ENCODE data around the gene PGR. TPM values are rescaled to one million over a fixed set of nuclear protein-coding genes. Genes with fewer than 3 reads are reported as not detected.

The PGR gene
- total RNA-seq, 1 donor: under 0.01 TPM

DNA sequence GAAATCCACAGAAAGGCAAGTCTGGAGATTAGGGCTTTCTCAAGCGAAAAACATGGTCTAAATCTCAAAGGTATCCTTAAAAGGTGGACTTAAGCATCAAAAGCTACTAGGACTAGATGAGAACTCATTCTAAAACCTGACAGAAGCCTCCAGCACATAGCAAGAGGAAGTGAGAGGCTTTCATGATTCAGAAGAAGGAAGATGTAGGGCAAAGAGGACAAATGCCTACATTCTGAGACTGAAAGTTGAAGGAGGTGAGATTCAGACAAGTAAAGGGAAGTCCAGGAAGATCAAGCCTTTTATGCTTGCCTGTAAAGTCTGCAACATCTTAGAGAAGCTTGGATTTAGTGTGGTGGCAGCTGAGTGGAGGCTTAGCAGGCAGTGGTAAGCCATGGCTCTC is 98.9 kb downstream of the PGR start:
- Histone ChIP-seq H3K27ac (ENCODE audit: low read depth, low read length) (no peak overlapping the region), H3K4me2 (ENCODE audit: insufficient read depth, low read length) (no peak overlapping the region), H3K4me1 (ENCODE audit: insufficient read depth, low read length) (no peaks in the 10 kb centered on the region), H3K79me2 (ENCODE audit: insufficient read depth, low read length) (no peaks in the 10 kb centered on the region), H4K20me1 (ENCODE audit: insufficient read depth, low read length) (no peaks in the 10 kb centered on the region), H3K27me3 (ENCODE audit: insufficient read depth, low read length) (peaks cover 3% of the 10 kb centered on the region), H2AFZ (ENCODE audit: low read length) (no peak overlapping the region), H3K36me3 (ENCODE audit: insufficient read depth, low read length) (no peaks in the 10 kb centered on the region), H3K9me3 (ENCODE audit: low read depth, low read length) (no peaks in the 10 kb centered on the region), H3K4me3 (ENCODE audit: insufficient read depth, low read length) (no peak overlapping the region)
- DNase-seq (ENCODE audit: insufficient read length, low spot score, missing footprints): no peak
- TF ChIP-seq, protein P1, sequence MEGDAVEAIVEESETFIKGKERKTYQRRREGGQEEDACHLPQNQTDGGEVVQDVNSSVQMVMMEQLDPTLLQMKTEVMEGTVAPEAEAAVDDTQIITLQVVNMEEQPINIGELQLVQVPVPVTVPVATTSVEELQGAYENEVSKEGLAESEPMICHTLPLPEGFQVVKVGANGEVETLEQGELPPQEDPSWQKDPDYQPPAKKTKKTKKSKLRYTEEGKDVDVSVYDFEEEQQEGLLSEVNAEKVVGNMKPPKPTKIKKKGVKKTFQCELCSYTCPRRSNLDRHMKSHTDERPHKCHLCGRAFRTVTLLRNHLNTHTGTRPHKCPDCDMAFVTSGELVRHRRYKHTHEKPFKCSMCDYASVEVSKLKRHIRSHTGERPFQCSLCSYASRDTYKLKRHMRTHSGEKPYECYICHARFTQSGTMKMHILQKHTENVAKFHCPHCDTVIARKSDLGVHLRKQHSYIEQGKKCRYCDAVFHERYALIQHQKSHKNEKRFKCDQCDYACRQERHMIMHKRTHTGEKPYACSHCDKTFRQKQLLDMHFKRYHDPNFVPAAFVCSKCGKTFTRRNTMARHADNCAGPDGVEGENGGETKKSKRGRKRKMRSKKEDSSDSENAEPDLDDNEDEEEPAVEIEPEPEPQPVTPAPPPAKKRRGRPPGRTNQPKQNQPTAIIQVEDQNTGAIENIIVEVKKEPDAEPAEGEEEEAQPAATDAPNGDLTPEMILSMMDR (IDR thresholded peaks at IDR 0.05; ENCODE audit: extremely low read depth, low read depth, low read length): no peak

DNA sequence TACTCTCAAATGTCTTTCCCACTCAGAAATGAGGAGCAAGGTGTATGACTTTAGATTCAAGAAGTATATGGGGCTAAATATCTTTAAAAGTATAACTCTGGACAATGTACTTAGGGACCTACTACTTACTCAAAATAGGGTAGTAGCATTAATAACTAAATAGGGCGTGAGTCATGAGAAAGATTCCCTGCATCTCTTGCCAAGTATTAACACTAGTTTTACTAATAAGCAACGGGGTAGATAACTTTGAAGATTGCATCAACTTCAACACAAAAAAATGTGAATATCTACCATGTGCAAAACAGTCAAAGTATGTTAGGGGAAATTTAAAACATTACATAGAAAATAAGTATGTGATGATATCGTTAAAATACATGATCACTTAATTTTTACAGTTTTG is 99.6 kb downstream of the PGR start:
- H3K4me3 ChIP-seq (ENCODE audit: insufficient read depth, low read length): no peak overlapping the region
- no peak overlapping the region for H3K4me2 ChIP-seq (ENCODE audit: insufficient read depth, low read length)
- H3K27me3 ChIP-seq (ENCODE audit: insufficient read depth, low read length): peaks cover 3% of the 10 kb centered on the region
- no peaks in the 10 kb centered on the region for H3K36me3 ChIP-seq (ENCODE audit: insufficient read depth, low read length)
- H2AFZ ChIP-seq (ENCODE audit: low read length): no peak overlapping the region
- no peak overlapping the region for H3K27ac ChIP-seq (ENCODE audit: low read depth, low read length)
- no peaks in the 10 kb centered on the region for H3K79me2 ChIP-seq (ENCODE audit: insufficient read depth, low read length)
- no peak for DNase-seq (ENCODE audit: insufficient read length, low spot score, missing footprints)
- no peaks in the 10 kb centered on the region for H3K4me1 ChIP-seq (ENCODE audit: insufficient read depth, low read length)
- TF ChIP-seq, protein P1 (IDR thresholded peaks at IDR 0.05; ENCODE audit: extremely low read depth, low read depth, low read length): no peak
- H4K20me1 ChIP-seq (ENCODE audit: insufficient read depth, low read length): no peaks in the 10 kb centered on the region
- H3K9me3 ChIP-seq (ENCODE audit: low read depth, low read length): no peaks in the 10 kb centered on the region

DNA sequence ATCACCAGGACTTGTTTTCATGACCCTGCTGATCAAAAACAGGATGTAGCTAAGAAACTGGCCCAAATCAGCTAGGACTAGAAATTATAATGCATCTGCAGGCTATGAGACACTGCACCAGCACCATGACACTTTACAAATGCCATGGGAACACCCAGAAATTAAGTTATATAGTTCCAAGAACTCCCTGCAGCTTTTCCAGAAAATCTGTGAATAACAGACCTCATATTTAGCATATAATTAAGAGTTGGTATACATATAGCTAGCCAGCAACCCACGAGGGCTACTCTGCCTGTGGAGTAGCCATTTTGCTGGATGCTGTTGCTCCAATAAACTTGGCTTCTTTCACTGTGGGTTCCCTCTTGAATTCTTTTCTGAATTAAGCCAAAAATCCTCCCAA is 101.0 kb downstream of the PGR start:
- Histone ChIP-seq H3K9me3 (ENCODE audit: low read depth, low read length) (no peaks in the 10 kb centered on the region), H3K36me3 (ENCODE audit: insufficient read depth, low read length) (no peaks in the 10 kb centered on the region), H4K20me1 (ENCODE audit: insufficient read depth, low read length) (no peaks in the 10 kb centered on the region), H3K79me2 (ENCODE audit: insufficient read depth, low read length) (no peaks in the 10 kb centered on the region), H3K4me1 (ENCODE audit: insufficient read depth, low read length) (no peaks in the 10 kb centered on the region), H3K27me3 (ENCODE audit: insufficient read depth, low read length) (peaks cover 3% of the 10 kb centered on the region), H2AFZ (ENCODE audit: low read length) (no peak overlapping the region), H3K4me3 (ENCODE audit: insufficient read depth, low read length) (no peak overlapping the region), H3K4me2 (ENCODE audit: insufficient read depth, low read length) (no peak overlapping the region), H3K27ac (ENCODE audit: low read depth, low read length) (no peak overlapping the region)
- TF ChIP-seq, protein P1 (IDR thresholded peaks at IDR 0.05; ENCODE audit: extremely low read depth, low read depth, low read length): no peak
- no peak for DNase-seq (ENCODE audit: insufficient read length, low spot score, missing footprints)

DNA sequence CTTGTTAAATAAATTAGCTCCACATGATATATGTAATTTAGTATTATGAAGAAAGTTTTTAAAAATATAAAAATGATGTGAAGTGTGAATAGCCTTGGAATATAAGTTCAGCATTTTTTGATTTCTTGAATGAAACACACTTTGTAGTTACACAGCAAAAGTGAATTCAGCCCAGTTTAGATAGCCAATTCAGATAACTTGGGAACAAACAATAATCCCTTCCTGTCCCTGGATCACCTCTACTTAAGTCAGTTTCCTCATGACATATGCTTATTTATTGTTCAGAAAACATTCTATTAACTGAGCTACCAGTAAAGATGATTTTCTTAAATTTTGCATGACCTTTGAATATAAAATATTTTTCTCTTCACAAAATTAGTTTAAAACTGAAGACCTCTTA is 107.4 kb downstream of the PGR start:
- no peaks in the 10 kb centered on the region for H3K36me3 ChIP-seq (ENCODE audit: insufficient read depth, low read length)
- H3K9me3 ChIP-seq (ENCODE audit: low read depth, low read length): no peaks in the 10 kb centered on the region
- H3K4me1 ChIP-seq (ENCODE audit: insufficient read depth, low read length): no peaks in the 10 kb centered on the region
- H3K79me2 ChIP-seq (ENCODE audit: insufficient read depth, low read length): no peaks in the 10 kb centered on the region
- no peak overlapping the region for H3K27ac ChIP-seq (ENCODE audit: low read depth, low read length)
- TF ChIP-seq, protein P1 (IDR thresholded peaks at IDR 0.05; ENCODE audit: extremely low read depth, low read depth, low read length): no peak
- no peaks in the 10 kb centered on the region for H3K27me3 ChIP-seq (ENCODE audit: insufficient read depth, low read length)
- no peaks in the 10 kb centered on the region for H4K20me1 ChIP-seq (ENCODE audit: insufficient read depth, low read length)
- no peak overlapping the region for H2AFZ ChIP-seq (ENCODE audit: low read length)
- H3K4me2 ChIP-seq (ENCODE audit: insufficient read depth, low read length): no peak overlapping the region
- H3K4me3 ChIP-seq (ENCODE audit: insufficient read depth, low read length): no peak overlapping the region
- DNase-seq (ENCODE audit: insufficient read length, low spot score, missing footprints): no peak
